Sigmoid colon (tissue), 7 donors: ENCODE measurements around the gene RAPGEF3. TPM values are rescaled to one million over a fixed set of nuclear protein-coding genes. Genes with fewer than 3 reads are reported as not detected.

ENCODE experiments used
- DNase-seq: peaks from one replicate; pipeline ENCODE4 v3.0.0-alpha.2; 2019
- H3K27ac ChIP-seq, 4 donors: fragments of 200-600 bp; sonication (generic); one replicate each; pipeline ENCODE4 v1.5.1; 2016 to 2019; ENCODE audit warnings: mild to moderate bottlenecking in 1 of 4
- H3K27me3 ChIP-seq, 3 donors: fragments of 200-600 bp; sonication (generic); one replicate each; pipeline ENCODE4 v1.5.1; 2019; ENCODE audit warnings: mild to moderate bottlenecking in 1 of 3
- H3K36me3 ChIP-seq, 4 donors: fragments of 200-600 bp; sonication (generic); one replicate each; pipeline ENCODE4 v1.5.1; 2016 to 2019
- H3K4me1 ChIP-seq, 4 donors: fragments of 200-600 bp; sonication (generic); one replicate each; pipeline ENCODE4 v1.5.1; 2017 to 2019
- H3K4me3 ChIP-seq, 4 donors: fragments of 200-600 bp; sonication (generic); one replicate each; pipeline ENCODE4 v1.5.1; 2017 to 2019; ENCODE audit warnings: mild to moderate bottlenecking in 2 of 4, moderate library complexity in 1 of 4
- H3K9me3 ChIP-seq, 4 donors: fragments of 200-600 bp in 3 of 4; sonication (generic) in 3 of 4; one replicate each; pipeline versions ENCODE4 v1.5.1 to v1.6.1; 2013 to 2019
- EP300 ChIP-seq, 4 donors: sonication (generic); formaldehyde crosslinking; IDR thresholded peaks; one replicate each; pipeline ENCODE4 v1.6.1; 2017; ENCODE audit warnings: antibody characterized with exemption in 4 of 4
- POLR2A ChIP-seq, 2 donors: fragments of 450-650 bp; IDR thresholded peaks; one replicate each; pipeline ENCODE4 v1.6.1; 2016; ENCODE audit warnings: antibody characterized with exemption in 2 of 2, mild to moderate bottlenecking in 2 of 2, moderate library complexity in 2 of 2
- POLR2AphosphoS5 ChIP-seq, 4 donors: sonication (generic); formaldehyde crosslinking; IDR thresholded peaks; one replicate each; pipeline ENCODE4 v1.6.1; 2017; ENCODE audit warnings: antibody characterized with exemption in 4 of 4
- WGBS, 2 donors: extraction: QIAGEN DNeasy Blood & Tissue Kit; methylation state at CpG; one replicate each; pipeline ENCODE4 v1.1.7; 2013; 5-methylcytosine and 5-hydroxymethylcytosine counted together
- intact Hi-C: fragments of 100-400 bp; cut with DNase I; formaldehyde crosslinking; loops from one replicate; pipeline ENCODE4 v1.15.1; 2023
- polyA plus RNA-seq, 3 donors: library from polyadenylated mRNA; stranded (reverse); fragments of 200-250 nt; gene quantifications; one replicate each; pipeline ENCODE4 v1.2.3, GENCODE V29; 2013
- total RNA-seq, 4 donors: library from RNA; depleted of rRNA; stranded (reverse); fragments of >200 nt; gene quantifications; one replicate each; pipeline ENCODE4 v1.1.0, GENCODE V29; 2016
- TF ChIP-seq, protein P1 (sequence below), 4 experiments: fragments of 450-650 bp in 3 of 4; fragments of 200-600 bp in 1 of 4; IDR thresholded peaks; one replicate each; pipeline ENCODE4 v1.5.1; 2016 to 2019; ENCODE audit warnings: antibody characterized with exemption in 4 of 4, mild to moderate bottlenecking in 3 of 4, moderate library complexity in 2 of 4
- donor health status: healthy with polysubstance abuse.
- donor health status: Bipolar disorder and iron deficiency.
- donor health status: healthy.

Gene RAPGEF3
- total and polyA plus RNA-seq, 7 donors = 3.9 to 36.8 (median 14.6) TPM

DNA sequence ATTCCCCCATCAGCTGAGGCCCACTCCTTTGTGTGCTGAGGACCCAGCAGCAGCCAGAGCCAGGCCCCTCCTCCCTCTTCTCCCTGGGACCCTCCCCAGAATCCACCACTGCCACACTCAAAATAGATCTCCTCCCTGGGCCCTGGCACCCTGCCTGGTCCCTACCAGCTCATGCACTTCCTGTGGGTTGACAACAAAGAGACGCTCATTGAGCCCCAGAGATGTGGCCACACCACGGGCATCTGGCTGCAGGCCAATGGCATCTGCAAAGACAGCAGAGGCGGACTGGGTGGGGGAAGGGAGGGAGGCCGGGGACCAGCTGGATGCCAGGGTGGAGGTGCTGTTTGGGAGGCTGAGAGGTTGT is 17.4 kb downstream of the RAPGEF3 start:
- intact Hi-C loops = no loop called here
- no peaks in the 10 kb centered on the region for H3K27me3 ChIP-seq
- TF ChIP-seq POLR2A (IDR thresholded peaks at IDR 0.05) (no peak), EP300 (IDR thresholded peaks at IDR 0.05) (no peak), POLR2AphosphoS5 (IDR thresholded peaks at IDR 0.05) (no peak)
- TF ChIP-seq, protein P1, sequence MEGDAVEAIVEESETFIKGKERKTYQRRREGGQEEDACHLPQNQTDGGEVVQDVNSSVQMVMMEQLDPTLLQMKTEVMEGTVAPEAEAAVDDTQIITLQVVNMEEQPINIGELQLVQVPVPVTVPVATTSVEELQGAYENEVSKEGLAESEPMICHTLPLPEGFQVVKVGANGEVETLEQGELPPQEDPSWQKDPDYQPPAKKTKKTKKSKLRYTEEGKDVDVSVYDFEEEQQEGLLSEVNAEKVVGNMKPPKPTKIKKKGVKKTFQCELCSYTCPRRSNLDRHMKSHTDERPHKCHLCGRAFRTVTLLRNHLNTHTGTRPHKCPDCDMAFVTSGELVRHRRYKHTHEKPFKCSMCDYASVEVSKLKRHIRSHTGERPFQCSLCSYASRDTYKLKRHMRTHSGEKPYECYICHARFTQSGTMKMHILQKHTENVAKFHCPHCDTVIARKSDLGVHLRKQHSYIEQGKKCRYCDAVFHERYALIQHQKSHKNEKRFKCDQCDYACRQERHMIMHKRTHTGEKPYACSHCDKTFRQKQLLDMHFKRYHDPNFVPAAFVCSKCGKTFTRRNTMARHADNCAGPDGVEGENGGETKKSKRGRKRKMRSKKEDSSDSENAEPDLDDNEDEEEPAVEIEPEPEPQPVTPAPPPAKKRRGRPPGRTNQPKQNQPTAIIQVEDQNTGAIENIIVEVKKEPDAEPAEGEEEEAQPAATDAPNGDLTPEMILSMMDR (IDR thresholded peaks at IDR 0.05) = no peak
- H3K9me3 ChIP-seq = no peaks in the 10 kb centered on the region
- WGBS, 2 donors = 7 to 11% methylated on average over 4 of the region's 4 CpGs
- peaks cover 0 to 33% (median 25%) of the 10 kb centered on the region in 4 donors for H3K4me1 ChIP-seq
- no peaks in the 10 kb centered on the region for H3K36me3 ChIP-seq
- peak overlapping the region in 1 of 4 donors; percentile 60 for H3K27ac ChIP-seq
- no peak overlapping the region for H3K4me3 ChIP-seq
- DNase-seq = peak; percentile 90

- H3K4me1 ChIP-seq = peaks cover 0 to 39% (median 31%) of the 10 kb centered on the region in 4 donors
- no peaks in the 10 kb centered on the region for H3K9me3 ChIP-seq
- H3K27me3 ChIP-seq = no peaks in the 10 kb centered on the region
- intact Hi-C loops = no loop called here
- no peak overlapping the region for H3K4me3 ChIP-seq
- TF ChIP-seq POLR2AphosphoS5 (IDR thresholded peaks at IDR 0.05) = no peak
- H3K36me3 ChIP-seq = no peaks in the 10 kb centered on the region
- peak overlapping the region in 2 of 4 donors; percentile 15 to 60 for H3K27ac ChIP-seq
- 66% methylated on average over 21 of the region's 21 CpGs for WGBS, 2 donors
- no peak for DNase-seq
Observed at GRCh38 chr12:47740606-47741339, 17.9 kb downstream of the RAPGEF3 start.

GRCh38 chr12:47739979-47740378 is 18.7 kb downstream of the RAPGEF3 start:
- 37 to 56% methylated on average over 12 of the region's 12 CpGs for WGBS, 2 donors
- peak overlapping the region in 2 of 4 donors; percentile 15 to 37 for H3K27ac ChIP-seq

DNA sequence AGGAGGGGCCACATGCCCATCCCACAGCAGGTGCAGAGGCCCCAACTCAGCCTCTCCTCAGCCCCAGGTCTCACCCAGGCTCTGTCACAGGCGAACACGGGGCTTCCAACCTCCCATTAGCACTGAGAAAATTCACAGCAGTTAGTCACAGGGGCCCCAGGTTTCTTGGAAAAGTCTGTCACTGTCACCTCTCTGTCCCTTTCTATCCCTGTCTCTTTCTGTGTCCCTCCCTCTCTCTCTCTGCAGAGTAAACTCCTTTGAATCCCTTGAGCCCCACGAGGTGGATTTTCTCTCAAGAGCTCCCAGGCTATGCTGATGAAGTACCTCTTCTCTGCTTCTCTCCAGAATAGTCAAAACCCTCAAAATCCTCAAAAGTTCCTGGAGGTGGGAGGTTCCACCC is 19.4 kb downstream of the RAPGEF3 start:
- Histone ChIP-seq H3K27ac (peak overlapping the region in 1 of 4 donors; percentile 37), H3K4me3 (no peak overlapping the region), H3K36me3 (no peaks in the 10 kb centered on the region), H3K4me1 (peaks cover 0 to 53% (median 44%) of the 10 kb centered on the region in 4 donors), H3K9me3 (no peaks in the 10 kb centered on the region), H3K27me3 (no peaks in the 10 kb centered on the region)
- intact Hi-C loops = no loop called here
- TF ChIP-seq POLR2A (IDR thresholded peaks at IDR 0.05) = no peak
- TF ChIP-seq, protein P1 (IDR thresholded peaks at IDR 0.05) = no peak
- TF ChIP-seq POLR2AphosphoS5 (IDR thresholded peaks at IDR 0.05) = no peak
- no peak for TF ChIP-seq EP300 (IDR thresholded peaks at IDR 0.05)
- DNase-seq = no peak
- 90% methylated on average over 3 of the region's 3 CpGs for WGBS, 2 donors

More at GRCh38 chr12:47739979-47740378, 18.7 kb downstream of the RAPGEF3 start:
- Histone ChIP-seq H3K9me3 (no peaks in the 10 kb centered on the region), H3K4me3 (no peak overlapping the region), H3K36me3 (no peaks in the 10 kb centered on the region), H3K4me1 (peaks cover 0 to 47% (median 39%) of the 10 kb centered on the region in 4 donors), H3K27me3 (no peaks in the 10 kb centered on the region)
- intact Hi-C loops = no loop called here
- TF ChIP-seq EP300 (IDR thresholded peaks at IDR 0.05) (no peak), POLR2A (IDR thresholded peaks at IDR 0.05) (no peak), POLR2AphosphoS5 (IDR thresholded peaks at IDR 0.05) (no peak)
- TF ChIP-seq, protein P1 (IDR thresholded peaks at IDR 0.05) = no peak
- DNase-seq = no peak

GRCh38 chr12:47737936-47738594 is 20.6 kb downstream of the RAPGEF3 start:
- Histone ChIP-seq H3K36me3 (no peaks in the 10 kb centered on the region), H3K27me3 (no peaks in the 10 kb centered on the region), H3K27ac (peak overlapping the region; percentile 78 to 83 (median 82)), H3K9me3 (no peaks in the 10 kb centered on the region), H3K4me3 (no peak overlapping the region), H3K4me1 (peaks cover 0 to 53% (median 44%) of the 10 kb centered on the region in 4 donors)
- 84 to 92% methylated on average over 17 of the region's 17 CpGs for WGBS, 2 donors
- no peak for TF ChIP-seq EP300 (IDR thresholded peaks at IDR 0.05)
- TF ChIP-seq POLR2A (IDR thresholded peaks at IDR 0.05) = no peak
- TF ChIP-seq, protein P1 (IDR thresholded peaks at IDR 0.05) = no peak
- intact Hi-C loops = loop anchor here (1.0 to 2.0 kb wide), 3 partner anchors 19 to 101 kb away; no protein-coding TSS in a partner anchor
- DNase-seq = no peak
